Measurements from ENCODE around the gene SORCS3.

DNA sequence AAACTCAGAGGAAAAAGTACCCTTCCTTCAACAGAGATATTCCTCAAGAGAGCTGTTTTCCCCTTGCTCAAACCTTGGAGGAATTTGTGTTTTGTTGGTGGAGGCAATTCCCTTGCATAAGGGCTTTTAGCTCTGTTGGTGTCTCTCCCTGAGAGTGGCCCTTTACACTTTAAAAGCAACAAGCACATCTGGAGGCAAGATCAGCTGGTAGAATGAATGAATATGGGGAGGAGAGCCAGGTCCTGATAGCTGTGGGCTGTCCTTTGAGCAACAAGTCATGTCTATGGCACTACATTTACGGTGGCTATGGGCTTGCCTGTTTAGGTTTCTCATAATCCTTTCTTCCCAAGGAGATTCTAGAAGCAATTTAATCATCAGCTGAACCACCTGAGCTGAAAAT is 384.0 kb downstream of the SORCS3 start:
- TF ChIP-seq POLR2A (IDR thresholded peaks at IDR 0.05) (no peak), EP300 (IDR thresholded peaks at IDR 0.05) (no peak), POLR2AphosphoS5 (IDR thresholded peaks at IDR 0.05) (no peak)
- TF ChIP-seq, protein P1, sequence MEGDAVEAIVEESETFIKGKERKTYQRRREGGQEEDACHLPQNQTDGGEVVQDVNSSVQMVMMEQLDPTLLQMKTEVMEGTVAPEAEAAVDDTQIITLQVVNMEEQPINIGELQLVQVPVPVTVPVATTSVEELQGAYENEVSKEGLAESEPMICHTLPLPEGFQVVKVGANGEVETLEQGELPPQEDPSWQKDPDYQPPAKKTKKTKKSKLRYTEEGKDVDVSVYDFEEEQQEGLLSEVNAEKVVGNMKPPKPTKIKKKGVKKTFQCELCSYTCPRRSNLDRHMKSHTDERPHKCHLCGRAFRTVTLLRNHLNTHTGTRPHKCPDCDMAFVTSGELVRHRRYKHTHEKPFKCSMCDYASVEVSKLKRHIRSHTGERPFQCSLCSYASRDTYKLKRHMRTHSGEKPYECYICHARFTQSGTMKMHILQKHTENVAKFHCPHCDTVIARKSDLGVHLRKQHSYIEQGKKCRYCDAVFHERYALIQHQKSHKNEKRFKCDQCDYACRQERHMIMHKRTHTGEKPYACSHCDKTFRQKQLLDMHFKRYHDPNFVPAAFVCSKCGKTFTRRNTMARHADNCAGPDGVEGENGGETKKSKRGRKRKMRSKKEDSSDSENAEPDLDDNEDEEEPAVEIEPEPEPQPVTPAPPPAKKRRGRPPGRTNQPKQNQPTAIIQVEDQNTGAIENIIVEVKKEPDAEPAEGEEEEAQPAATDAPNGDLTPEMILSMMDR (IDR thresholded peaks at IDR 0.05), result no peak

Data from sigmoid colon (tissue), 4 donors.